Measurements from ENCODE around the gene SIVA1.

The SIVA1 gene

DNA sequence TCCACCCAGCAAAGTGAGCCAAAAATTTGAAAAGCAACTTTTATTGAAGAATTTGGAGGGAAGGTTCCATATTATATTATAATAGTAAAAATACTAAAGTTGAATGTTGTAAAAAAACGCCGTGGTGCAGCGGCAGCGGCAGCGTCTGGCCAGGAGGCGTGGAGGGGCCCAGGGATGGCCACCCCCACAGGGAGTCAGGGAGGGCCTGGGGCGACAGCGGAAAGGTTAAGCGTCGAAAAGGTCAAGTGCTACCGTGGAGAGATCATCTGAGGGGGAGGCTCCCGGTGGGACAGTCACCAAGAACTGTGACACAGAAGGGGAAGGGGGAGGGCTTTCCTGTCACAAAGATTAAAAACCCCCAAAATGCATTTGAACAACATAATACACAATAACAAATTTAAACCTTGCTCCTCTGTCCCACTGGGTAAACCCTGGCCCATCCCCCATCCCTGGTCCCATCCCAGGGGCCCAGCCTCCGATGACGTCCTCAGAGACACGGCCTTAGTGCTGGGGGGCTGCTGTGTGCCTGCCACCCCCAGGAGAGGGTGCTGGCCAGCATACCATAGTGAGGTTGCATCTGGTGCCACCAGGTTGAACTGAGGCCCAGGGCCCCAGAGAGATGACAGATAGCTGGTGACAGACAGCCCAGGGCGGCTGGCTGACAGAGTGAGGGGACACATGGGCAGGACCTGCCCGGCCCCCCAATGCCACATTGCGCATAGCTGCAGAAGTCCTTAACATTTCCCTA, 16.6 kb downstream of the SIVA1 start:
- DNase-seq (ENCODE audit: insufficient read length, low spot score) (no peak), FAIRE-seq (no peak)

DNA sequence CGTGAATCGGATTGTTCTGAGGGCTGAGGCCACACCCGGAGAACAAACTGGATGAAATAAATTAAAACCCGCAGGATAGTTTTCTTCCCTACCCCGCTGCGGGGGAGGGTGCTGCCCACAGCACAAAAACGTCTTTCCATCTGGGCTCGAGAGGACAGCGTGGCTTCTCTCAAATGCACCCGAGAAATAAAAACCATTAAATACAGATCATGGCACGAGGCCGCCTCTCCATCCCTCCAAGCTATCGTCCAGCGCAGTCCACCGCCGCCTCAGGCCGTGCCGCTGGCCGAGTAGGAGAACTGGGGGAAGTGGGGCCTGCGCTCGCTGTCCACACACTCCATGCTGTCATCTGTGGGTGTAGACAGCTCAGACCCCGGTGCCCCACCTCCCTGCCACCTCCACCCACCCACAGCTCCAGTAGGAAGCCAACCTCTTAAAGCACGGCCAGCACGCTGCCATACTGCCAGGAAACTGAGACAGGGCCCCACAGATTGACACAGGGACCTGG, 17.2 kb downstream of the SIVA1 start:
- DNase-seq (ENCODE audit: insufficient read length, low spot score) (no peak), FAIRE-seq (no peak)

DNA sequence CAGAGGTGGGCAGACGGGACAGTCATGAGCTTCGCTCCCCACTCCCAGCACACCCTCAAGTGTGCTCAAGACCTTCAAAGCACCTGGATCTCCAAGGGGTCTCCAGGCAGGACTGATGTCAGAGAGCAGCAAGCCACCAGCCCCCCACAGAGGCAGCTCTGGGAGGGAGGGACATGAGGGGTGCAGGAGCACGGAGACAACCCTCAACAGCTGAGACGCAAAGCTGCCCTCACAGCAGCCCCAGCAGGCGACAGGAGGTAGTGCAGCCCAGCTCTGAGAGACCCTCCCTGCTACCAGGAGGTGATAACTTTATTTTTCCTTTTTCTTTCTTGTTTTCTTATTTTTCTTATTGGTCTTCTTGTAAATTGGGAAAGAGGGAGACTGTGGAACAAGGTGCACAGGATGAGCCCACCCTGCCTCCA, 17.9 kb downstream of the SIVA1 start:
- FAIRE-seq (no peak), DNase-seq (ENCODE audit: insufficient read length, low spot score) (no peak)

DNA sequence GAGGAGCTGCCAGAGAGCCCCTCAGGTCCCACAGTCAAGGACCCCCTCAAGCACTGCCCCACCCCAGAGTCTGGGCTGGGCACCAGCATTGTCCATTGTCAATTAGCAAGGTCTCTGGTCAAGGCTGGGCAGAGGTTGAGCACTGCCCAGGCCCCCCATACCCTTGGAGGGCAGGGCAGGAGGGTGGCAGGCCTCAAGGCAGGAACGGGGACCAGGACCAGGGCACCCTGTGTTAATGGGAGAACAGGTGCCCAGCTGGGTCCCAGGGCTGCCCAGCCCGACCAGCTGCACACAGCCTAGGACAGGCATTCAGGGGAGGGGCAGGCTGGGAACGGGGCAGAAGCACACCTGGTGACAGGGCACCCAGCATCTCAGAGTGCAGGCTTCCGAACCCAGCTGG, 18.4 kb downstream of the SIVA1 start:
- FAIRE-seq: no peak
- DNase-seq (ENCODE audit: insufficient read length, low spot score): no peak

DNA sequence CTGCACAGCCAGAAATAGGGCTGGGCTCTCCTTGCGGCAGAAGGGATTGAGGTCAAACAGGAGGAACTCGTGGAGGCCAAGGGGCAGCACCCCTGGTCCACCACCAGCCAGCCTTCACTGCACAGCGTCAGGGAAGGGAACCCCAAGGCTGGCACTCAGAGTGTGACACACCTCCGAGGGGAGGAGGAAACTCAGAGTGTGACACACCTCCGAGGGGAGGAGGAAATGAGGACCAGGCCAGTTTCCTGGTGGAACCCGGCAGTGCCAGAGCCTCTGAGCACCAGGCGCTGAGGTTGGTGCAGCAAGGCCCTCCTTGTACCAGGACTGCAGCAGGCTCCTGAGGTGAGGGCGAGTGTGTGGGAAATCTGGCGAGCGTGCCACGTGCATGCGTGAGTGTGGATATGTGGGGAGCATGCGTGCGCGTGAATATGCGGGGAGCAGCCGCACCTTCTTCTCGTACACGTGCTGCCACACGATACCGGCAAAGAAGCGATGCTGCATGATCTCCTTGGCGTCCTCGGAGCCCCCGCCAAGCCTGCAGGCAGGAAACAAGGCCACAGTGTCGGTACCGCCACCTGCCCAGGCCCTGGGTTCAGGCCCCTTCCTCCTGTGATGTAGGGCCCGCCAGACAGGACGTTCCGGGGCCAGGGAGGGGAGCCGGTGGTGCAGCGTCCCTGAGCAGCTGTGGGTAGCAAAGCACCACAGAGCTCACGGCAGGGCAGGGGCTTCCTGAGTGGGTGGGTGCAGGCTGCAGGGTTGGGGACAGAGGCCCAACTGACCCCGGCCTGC, 19.2 kb downstream of the SIVA1 start:
- FAIRE-seq: no peak
- DNase-seq (ENCODE audit: insufficient read length, low spot score): no peak

DNA sequence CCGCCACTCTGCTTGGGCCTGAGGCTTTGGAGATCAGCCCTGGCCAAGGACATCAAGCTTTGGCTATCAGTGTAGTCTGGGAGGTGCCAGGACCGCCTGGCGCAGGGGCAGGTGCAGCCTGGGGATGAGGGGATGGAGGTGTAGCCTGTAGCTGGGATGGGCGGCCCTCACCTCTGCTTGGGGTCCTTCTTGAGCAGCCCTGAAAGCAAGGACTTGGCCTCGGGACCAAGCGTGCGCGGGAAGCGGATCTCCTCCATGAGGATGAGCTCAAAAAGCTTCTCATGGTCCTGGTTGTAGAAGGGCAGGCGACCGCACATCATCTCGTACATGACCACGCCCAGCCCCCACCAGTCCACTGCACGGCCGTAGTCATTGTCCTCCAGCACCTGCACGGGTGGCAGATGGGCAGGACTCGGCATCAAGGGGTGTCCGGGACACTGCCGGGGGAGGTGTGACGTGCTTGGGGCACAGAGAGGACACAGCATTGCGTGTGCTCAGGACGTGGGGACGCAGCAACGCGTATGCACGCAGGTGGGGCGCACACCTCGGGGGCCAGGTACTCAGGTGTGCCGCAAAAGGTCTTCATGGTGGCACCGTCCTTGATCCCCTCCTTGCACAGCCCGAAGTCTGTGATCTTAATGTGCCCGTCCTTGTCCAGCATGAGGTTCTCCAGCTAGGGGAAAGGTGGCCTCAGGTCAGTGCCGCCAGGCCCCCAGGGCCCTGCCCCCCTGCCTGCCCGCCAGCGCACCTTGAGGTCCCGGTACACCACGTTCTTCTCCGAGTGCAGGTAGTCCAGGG, 20.0 kb downstream of the SIVA1 start:
- DNase-seq (ENCODE audit: insufficient read length, low spot score): no peak

DNA sequence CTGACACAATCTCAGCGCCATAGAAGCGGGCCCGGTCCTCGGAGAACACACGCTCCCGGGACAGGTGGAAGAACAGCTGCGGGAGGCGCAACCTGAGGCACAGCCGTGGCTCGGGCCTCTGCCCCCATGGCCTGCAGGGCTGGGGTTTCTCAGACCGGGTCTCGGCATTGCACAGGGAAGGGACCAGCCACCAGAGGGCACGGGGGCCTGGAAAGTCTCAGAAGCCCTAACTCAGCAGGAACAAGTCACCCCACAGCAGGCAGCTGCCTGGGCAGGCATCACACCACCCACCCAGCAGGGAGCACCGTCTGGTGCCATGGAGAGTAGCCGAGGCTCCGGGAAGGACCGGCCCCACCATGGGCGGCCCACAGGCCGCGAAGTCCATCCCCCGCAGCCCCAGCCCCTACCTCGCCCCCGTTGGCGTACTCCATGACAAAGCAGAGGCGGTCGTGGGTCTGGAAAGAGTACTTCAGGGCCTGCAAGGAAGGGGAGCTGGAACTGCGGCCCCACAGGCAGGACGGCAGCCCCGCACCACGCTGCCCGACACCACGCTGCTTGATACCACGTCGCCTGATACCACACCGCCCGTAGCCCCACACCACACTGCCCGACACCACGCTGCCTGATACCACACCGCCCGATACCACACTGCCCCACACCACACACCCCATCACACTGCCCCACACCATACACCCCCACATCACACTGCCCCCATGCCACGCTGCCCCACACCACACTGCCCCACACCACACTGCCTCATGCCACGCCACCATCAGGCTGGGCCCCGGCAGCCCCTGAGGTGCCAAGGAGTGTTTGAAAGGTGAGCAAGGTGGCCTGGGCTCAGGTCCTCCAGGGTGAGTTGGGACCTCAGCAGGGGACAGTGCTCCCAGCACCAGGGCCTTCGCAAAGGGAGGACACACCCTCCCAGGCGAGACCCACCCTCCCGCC, 20.8 kb downstream of the SIVA1 start:
- no peak for DNase-seq (ENCODE audit: insufficient read length, low spot score)
- FAIRE-seq: no peak

More for the DNA sequence above, 20.0 kb downstream of the SIVA1 start:
- no peak for FAIRE-seq

DNA sequence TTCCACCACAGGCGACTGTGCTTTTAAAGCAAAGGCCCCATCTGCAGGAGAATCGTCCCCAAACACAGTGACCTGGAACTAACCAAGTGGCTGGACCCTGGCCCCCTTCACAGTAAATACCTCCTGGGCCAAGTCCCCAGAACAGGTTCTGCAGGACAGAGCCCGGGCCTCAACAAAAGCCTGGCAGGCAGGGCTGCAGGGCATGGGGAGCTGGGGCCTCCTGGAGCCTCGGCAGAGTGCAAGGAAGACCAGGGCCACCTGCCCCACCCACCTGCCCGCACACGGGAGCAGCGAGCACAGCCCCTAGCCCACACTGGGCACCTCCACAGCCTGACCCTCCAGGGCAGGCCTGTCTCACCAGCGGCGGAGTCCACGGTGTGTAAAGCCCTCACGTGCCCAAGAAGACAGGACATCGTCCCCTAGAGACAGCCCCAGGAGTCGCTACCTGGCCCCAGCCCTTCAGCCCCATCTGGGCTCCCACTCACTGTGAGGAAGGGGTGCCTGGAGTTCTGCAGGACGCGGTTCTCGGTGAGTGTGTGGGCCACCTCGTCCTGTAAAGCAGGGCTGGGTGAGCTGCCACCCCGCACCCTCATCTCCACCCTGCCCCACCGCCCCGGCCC, 21.6 kb downstream of the SIVA1 start:
- no peak for FAIRE-seq
- DNase-seq (ENCODE audit: insufficient read length, low spot score): no peak

DNA sequence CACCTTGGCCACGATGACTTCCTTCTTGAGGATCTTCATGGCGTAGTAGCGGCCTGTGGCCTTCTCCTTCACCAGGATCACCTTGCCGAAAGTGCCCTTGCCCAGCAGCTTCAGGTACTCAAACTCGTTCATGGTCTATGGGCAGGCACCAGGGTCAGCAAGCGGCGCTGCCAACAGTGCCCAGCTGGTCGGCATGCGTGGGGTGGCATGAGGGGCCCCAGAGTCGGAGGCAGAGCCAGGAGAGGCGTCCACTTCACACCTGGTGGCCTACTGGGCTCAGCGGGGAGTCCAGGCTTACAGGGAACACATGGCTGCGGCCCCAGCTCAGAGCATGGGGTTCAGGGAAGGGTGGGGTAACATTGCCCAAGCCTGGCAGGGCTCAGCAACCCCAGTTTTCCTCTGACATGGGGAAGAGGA, 22.1 kb downstream of the SIVA1 start:
- FAIRE-seq (no peak), DNase-seq (ENCODE audit: insufficient read length, low spot score) (no peak)

DNA sequence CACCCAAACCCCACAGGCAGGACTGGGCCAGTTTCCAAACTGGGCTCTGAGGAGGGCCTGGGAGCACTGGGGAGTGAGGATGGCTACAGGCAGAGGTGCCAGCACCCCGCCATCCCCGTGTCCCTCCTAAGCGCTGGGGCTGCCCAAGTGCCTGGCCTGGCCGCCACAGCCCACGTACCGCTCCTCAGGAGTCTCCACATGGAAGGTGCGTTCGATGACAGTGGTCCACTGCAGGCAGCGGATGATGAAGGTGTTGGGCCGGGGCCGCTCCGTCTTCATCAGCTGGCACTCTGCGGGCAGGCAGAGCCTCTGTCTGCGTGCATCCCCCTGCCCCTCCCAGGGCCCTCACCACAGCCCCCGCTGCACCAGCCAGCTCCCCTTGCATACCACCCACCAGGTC, 23.5 kb downstream of the SIVA1 start:
- FAIRE-seq (no peak), DNase-seq (ENCODE audit: insufficient read length, low spot score) (no peak)

DNA sequence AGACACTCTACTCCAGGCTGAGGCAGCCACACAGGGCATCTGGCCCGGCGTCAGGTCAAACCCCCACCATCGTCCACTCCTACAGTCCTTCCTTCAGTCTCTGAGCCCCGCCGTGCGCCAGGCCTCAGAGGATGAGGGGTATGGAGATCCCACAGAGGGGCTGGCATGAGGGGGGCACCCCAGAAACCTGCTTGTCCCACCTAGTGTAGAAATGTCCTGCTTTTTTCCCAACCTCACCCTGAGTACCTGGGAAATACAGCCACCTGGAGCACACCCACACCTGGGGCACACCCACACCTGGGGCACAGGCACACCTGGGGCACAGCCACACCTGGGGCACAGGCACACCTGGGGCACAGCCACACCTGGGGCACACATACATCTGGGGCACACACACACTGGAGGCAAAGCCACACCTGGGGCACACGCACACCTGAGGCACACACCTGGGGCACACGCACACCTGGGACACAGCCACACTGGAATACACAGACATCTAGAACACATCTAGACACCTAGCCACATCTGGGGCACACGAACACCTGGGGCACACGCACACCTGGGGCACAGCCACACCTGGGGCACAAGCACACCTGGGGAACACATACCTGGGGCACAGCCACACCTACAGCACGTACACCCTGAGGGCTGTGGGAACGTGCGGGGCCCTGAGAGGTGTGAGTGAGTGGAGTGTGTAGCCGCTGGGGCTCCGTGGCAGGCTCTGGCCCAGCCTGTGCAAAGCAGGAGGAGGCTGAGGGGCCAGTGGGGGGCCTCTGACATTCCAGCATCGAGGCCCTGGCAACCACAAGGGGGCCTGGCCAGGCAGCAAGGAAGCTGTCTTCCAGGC, 24.2 kb downstream of the SIVA1 start:
- FAIRE-seq (no peak), DNase-seq (ENCODE audit: insufficient read length, low spot score) (no peak)

DNA sequence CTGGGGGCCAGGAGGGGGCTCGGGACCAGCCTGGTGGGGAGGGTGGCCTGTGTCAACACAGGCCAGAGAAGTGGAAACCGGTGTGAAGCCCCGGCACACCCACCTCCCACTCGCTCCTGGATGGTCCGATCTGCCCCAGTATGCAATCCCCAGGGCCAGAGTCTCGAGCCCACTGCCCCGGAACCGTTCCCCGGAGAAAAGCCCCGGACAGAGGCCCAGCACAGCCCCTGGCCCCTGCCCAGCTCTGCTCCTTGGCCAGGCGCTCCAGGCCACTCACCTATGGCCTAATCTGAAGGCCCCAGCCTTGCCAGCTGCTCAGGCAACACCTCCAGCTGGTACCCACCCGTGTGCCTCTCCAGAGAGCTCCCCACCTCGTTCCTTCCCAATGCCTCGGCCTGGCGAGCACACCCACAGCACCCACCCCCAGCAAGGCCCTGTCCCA, 24.9 kb downstream of the SIVA1 start:
- DNase-seq (ENCODE audit: insufficient read length, low spot score): no peak
- FAIRE-seq: no peak

DNA sequence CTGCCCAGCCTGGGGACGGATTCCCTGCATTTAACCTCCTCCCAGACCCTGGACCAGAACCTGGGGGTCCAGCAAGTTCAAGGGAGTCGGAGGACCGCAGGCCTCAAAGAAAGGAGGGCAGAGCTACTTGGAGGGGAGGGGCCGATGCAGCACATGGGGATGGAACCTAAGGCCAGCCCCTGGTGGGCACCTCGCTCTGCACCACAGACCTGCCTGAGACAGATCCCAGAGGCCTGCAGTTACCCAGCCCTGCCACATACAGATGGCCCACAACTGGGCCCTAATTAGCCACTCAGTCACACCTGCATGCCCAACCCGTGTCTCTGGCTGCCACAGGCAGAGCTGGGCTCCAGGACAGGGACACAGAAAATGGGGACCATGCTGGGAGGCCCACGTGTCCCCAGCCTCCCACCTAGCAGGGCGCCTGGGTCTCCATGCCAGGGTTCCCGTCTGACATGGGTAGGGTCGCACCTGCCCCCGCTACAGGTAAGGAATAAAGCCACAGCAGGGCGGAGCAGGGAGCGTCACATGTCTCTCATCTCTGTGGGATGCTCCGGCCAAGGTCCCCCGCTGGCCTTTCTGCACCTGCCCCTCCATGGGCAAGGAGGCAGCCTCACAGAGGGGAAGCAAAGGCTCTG, 25.9 kb downstream of the SIVA1 start:
- no peak for FAIRE-seq
- DNase-seq (ENCODE audit: insufficient read length, low spot score): no peak

DNA sequence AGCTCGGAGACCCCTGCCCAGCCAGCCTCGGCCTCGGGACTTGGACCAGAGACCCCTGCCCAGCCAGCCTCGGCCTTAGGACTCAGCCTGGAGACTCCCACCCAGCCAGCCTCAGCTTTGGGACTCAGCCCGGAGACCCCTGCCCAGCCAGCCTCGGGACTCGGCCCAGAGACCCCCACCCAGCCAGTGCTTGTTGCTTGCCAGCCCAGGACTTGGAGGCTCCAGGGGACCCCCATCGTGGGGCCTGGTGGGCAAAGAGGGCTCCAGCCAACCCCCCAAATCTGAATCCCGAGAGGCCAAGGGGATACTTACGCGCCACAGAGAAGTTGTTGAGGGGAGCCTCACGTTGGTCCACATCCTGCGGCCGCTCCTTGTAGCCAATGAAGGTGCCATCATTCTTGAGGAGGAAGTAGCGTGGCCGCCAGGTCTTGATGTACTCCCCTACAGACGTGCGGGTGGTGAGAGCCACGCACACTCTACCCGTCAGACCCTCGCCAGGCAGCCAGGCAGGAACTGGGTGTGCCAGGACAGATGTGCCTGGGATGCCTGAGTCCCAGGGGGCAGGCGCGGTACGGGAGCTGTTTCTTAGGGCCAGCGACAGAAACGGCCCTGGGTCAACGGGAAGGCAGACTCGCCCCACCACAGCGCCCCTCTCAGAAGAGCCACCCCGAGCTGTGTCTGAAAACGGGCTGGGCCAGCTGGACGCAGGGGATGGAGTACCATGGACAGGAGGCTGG, 27.0 kb downstream of the SIVA1 start:
- no peak for FAIRE-seq
- no peak for DNase-seq (ENCODE audit: insufficient read length, low spot score)

DNA sequence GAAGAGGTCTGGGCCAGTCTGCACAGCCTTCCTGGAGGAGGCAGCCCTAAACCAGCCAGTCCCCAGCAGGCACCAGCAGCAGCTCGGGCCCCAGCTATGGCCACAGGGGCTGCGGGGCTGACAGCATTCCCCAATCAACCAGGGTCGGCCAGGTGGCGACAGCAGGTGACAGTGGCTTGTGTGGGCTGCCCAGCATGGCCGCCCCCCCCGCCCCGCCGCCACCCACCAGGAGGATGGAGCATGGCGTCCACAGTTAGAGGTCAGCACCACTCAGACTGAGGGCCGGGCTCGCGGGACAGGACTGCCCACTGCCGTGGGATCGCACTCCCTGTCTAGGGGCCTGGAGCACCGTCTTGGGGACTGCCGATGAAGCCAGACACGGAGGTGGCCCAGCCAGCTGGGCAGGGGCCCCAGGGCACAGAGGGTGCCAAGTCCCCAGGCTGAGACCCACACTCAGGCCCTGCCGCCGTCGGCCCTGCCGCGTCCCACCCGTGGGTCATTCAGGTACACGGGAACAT, 27.6 kb downstream of the SIVA1 start:
- no peak for DNase-seq (ENCODE audit: insufficient read length, low spot score)

DNA sequence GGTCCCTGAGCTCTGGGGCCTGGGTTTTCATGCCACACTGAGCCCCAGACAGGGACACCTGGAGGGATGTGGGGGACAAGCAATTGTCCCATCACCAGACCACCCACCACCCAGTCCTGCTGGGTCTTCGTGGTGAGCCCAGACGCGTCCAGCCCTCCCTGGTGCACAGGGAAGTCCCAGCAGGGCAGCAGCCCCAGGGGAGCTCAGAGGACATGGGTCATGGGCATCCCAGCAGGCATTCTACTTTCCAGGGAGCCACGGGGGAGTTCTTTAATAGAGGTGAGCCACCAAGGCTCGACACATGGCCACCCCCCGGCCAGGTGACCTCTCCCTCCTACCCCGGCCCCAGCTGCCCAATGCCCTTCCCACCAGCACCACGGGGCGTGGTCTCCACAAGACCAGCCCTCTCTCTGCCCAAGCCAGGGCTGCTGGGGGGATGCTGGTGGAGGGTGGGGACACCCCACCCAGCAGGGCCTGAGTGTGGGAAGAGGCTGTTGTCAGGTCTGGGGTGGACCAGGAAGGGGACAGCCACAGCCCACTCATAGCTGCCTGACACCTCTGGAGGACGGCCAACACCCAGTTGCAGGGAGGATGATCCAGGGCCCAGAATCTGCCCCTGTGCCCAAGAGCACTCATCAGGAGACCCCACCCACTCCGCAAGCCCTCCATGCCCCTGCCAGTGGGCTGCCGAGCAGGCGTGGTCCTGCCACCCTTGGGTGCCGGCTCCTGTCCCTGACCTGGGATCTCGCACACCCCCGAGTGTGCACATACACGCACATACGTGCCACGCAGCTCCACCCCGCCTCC, 28.5 kb downstream of the SIVA1 start:
- FAIRE-seq (no peak), DNase-seq (ENCODE audit: insufficient read length, low spot score) (no peak)

More for the DNA sequence above, 27.6 kb downstream of the SIVA1 start:
- FAIRE-seq: no peak
